Measurements from ENCODE around the gene ADGB. TPM values are rescaled to one million over a fixed set of nuclear protein-coding genes. Genes with fewer than 3 reads are reported as not detected.

The ADGB gene
- total and polyA plus RNA-seq, 4 donors = 0.18 TPM; not detected in 3

- WGBS, 2 donors = 70 to 86% methylated on average over 4 of the region's 4 CpGs
- no peak overlapping the region for H3K4me3 ChIP-seq (ENCODE audit: low read length in 2 of 2)
- intact Hi-C loops (cut with DNase I) = no loop called here
- H3K4me1 ChIP-seq (ENCODE audit: control insufficient read depth in 1 of 2, insufficient read depth in 2 of 2, low read length in 2 of 2) = no peaks in the 10 kb centered on the region
- H3K27ac ChIP-seq (ENCODE audit: low read depth in 1 of 2, low read length in 2 of 2) = no peak overlapping the region
- H3K9me3 ChIP-seq (ENCODE audit: control insufficient read depth, low read length) = no peaks in the 10 kb centered on the region
- DNase-seq (no peak), ATAC-seq (ENCODE audit: low FRiP score) (no peak)
- no peaks in the 10 kb centered on the region for H3K27me3 ChIP-seq (ENCODE audit: control insufficient read depth in 1 of 2, insufficient read depth in 2 of 2, low read length in 1 of 2)
- no peaks in the 10 kb centered on the region for H3K36me3 ChIP-seq (ENCODE audit: control insufficient read depth in 1 of 2, insufficient read depth in 2 of 2, low read length in 1 of 2)
Measured at GRCh38 chr6:146862508-146862919, 263.7 kb downstream of the ADGB start.

DNA sequence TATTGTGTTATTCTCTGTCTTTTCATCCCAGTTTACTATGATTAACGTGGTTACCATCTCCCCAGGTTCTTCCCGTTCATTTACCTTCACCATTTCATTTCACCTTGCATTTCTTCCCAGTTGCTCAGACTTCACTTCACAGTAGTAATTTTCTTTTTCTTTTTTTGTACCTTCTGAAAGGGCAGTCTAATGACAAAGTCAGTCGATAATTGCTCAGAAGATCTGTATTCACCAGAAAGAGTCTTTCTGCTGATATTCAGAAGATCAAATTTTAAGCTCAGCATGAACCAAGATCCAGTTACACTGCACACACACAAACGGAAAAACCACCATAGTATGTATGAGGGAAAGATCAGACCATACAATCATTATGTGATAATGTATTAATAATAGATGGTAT lies 265.5 kb downstream of the ADGB start:
- Histone ChIP-seq H3K9me3 (ENCODE audit: control insufficient read depth, low read length) (no peaks in the 10 kb centered on the region), H3K36me3 (ENCODE audit: control insufficient read depth in 1 of 2, insufficient read depth in 2 of 2, low read length in 1 of 2) (no peaks in the 10 kb centered on the region), H3K4me1 (ENCODE audit: control insufficient read depth in 1 of 2, insufficient read depth in 2 of 2, low read length in 2 of 2) (no peaks in the 10 kb centered on the region), H3K4me3 (ENCODE audit: low read length in 2 of 2) (no peak overlapping the region), H3K27ac (ENCODE audit: low read depth in 1 of 2, low read length in 2 of 2) (no peak overlapping the region), H3K27me3 (ENCODE audit: control insufficient read depth in 1 of 2, insufficient read depth in 2 of 2, low read length in 1 of 2) (no peaks in the 10 kb centered on the region)
- DNase-seq (no peak), ATAC-seq (ENCODE audit: low FRiP score) (no peak)
- intact Hi-C loops (cut with DNase I) = no loop called here
- WGBS, 2 donors = 84 to 95% methylated on average over 4 of the region's 4 CpGs

DNA sequence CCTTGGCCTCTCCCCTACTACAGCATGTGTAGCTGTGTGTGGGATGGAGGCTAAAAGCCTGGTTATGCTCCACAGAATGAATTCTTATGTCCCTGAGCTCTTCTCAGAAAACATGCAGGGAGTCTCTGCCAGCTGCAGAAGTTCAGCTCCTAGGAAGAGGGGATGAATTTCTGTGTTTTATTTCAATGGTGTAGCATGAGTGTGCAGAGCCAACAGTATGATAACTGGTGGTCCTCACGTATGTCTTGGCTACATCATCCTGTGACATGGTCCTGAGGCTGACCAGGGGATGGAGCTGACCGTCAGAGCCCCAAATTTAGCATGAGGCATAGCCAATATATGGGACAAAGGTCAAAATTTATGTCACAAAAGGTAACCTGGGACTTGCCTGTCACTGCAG lies 266.1 kb downstream of the ADGB start:
- WGBS, 2 donors = 92 to 98% methylated on average over 2 of the region's 2 CpGs
- intact Hi-C loops (cut with DNase I) = no loop called here
- H3K4me1 ChIP-seq (ENCODE audit: control insufficient read depth in 1 of 2, insufficient read depth in 2 of 2, low read length in 2 of 2) = no peaks in the 10 kb centered on the region
- no peaks in the 10 kb centered on the region for H3K9me3 ChIP-seq (ENCODE audit: control insufficient read depth, low read length)
- ATAC-seq (ENCODE audit: low FRiP score) = no peak
- H3K4me3 ChIP-seq (ENCODE audit: low read length in 2 of 2) = no peak overlapping the region
- H3K36me3 ChIP-seq (ENCODE audit: control insufficient read depth in 1 of 2, insufficient read depth in 2 of 2, low read length in 1 of 2) = no peaks in the 10 kb centered on the region
- DNase-seq = no peak
- H3K27me3 ChIP-seq (ENCODE audit: control insufficient read depth in 1 of 2, insufficient read depth in 2 of 2, low read length in 1 of 2) = no peaks in the 10 kb centered on the region
- no peak overlapping the region for H3K27ac ChIP-seq (ENCODE audit: low read depth in 1 of 2, low read length in 2 of 2)

Other genes starting within 250 kb of the ADGB start
- 10 to 100 TPM; 31.9 to 61.2 TPM for gene RAB32, start 55.1 kb upstream of the ADGB start, total RNA-seq
- 10 to 100 TPM; 21.7 to 60.9 TPM for gene RAB32, start 55.1 kb upstream of the ADGB start, polyA plus RNA-seq